ENCODE results near the gene FCGBP.
"Not testable (repeated sequence)": the region's sequence is repeated elsewhere in the genome, so short reads cannot be mapped to it uniquely, and the experiment has no call there.

The FCGBP gene

DNA sequence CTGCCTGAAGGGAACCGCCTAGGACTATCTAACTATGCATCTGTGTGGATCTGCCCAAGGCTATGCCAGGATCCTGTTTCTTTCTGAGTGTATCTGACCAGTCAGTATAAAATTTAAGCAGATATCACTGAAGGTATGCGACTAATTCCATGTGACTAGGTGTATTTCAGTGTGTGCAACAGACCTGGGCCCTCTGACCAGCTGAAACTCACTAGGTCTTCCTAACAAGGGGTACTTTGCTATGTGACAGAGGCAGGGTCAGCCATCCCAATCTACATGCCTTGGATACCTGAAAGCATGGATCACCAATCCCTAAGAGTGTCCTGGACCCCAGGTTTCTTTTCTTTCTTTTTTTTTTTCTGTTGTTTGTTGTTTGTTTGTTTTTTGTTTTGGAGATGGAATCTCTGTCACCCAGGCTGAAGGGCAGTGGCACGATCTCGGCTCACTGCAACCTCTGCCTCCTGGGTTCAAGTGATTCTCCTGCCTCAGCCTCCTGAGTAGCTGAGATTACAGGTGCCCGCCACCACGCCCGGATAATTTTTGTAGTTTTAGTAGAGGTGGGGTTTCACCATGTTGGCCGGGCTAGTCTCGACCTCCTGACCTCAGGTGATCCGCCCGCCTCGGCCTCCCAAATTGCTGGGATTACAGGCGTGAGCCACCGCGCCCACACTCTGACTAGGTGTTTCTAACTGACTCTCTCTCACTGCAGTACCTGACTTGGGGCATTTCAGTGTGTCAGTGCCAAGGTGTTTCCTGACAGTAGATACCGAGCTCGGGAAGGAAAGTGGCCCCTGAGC lies 43.5 kb downstream of the FCGBP start:
- no peak for DNase-seq (ENCODE audit: low spot score)

DNA sequence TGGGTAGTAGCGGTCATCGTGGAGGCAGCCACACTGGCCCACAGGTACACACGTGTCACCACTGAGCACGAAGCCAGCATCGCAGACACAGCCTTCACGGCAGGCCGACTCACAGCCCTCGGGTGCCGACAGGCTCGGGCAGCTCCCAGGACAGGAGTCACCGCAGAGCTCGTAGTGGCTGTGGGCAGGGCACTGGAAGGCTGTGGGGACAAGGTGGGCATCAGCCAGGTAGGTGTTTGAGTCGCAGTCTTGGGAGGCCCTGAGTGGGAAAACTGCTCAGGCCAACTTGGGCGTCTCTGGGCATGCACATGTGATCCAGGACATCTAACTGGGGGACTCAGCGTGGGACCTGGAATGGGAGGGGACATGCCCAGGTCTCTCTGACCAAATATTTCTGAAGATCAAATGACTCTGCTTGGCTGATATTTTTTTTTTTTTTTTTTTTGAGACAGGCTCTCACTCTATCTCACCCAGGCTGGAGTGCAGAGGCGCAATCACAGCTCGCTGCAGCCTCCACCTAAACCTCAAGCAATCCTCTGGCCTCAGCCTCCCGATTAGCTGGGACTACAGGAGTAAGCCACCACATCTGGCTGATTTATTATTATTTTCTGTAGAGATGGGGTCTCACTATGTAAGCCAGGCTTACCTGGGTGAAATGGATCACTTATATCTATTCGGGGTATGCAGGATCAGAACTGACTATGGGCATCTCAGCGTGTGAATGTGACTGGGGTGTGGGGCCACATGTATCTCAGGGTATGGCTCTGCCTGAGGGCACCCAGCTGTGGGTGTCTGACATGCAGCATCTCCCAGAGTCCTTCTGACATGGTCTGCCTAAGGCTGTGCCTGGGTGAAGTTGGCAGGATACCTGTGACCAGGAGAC lies 44.3 kb downstream of the FCGBP start:
- DNase-seq (ENCODE audit: low spot score), result not testable (repeated sequence)

DNA sequence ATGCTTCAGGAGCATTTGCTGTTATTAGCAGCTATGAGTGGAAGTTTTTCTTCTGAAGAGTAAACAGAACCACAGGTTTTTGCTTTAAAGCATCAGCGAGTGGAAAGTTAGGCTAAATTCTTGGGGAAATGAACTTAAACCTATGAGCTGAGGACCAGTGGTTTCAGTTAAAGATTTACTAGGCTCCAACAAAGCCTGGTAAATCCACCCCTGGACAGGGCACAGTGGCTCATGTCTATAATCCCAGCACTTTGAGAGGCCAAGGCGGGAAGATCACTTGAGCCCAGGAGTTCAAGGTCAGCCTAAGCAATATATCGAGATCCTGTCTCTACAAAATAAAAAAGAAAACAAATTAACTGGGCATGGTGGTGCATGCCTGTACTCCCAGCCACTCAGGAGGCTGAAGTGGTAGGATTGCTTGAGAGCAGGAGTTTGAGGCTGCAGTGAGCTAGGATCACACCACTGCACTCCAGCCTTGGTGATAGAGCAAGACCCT lies 46.9 kb downstream of the FCGBP start:
- DNase-seq (ENCODE audit: low spot score), result not testable (repeated sequence)

DNA sequence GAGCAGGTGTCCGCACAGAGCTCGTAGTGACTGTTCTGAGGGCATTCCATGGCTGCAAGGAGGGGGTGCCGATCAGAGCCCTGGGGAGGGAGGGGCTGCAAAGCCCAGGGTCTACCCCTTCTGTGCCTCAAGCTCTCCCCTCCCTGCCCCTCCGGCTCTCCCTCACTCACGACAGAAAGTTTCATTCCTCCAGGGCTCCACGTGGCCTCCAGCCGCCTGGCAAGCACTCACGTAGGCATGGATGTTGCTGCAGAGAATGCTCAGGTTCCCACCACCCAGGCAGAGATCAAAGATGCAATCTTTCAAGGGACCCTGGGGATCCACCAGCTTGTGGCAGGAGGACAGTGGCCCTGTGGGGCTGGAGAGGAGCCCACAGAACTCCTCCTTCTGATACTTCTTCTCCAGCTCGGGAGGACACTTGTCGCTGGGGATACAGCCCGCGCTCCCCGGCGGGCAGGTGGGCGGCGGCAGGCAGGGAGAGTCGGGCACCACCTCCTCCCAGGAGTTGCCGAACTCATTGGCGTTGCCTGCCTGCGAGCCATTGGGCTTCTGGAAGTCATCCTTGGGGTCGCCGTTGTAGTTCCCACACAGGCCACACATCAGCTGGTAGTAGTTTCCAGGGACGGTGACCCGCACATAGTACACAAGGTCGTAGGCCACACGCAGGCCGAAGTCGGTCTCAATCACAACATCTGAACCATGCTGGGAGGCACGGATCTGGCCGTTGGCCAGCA lies 48.4 kb downstream of the FCGBP start:
- not testable (repeated sequence) for DNase-seq (ENCODE audit: low spot score)

DNA sequence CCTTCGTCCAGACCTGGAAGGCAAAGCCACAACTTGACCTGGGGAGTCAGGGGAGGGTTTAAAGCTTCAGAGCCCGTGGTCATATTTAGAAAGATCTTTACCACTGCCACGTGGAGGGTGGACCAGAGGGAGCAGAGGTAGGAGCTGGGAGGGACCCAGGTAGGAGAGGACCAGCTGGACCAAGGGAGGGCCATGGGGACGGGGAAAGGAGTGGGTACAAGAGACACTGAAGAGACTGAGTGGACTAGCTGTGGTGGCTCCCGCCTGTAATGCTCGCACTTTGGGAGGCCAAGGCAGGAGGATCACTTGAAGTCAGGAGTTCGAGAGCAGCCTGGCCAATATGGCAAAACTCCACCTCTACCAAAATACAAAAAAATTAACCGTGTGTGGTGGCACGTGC lies 49.7 kb downstream of the FCGBP start:
- not testable (repeated sequence) for DNase-seq (ENCODE audit: low spot score)

All from globus pallidus (tissue), 1 donor.